Smooth muscle cell of the coronary artery (primary cell): ENCODE data around the gene MNS1. TPM values are rescaled to one million over a fixed set of nuclear protein-coding genes. Genes with fewer than 3 reads are reported as not detected.

Source experiments
- total RNA-seq: library from RNA; depleted of rRNA; stranded (reverse); fragments of >200 nt; gene quantifications from 2 replicates; pipeline ENCODE4 v1.2.3, GENCODE V29; 2014; ENCODE audit warnings: low replicate concordance

Gene MNS1, protein sequence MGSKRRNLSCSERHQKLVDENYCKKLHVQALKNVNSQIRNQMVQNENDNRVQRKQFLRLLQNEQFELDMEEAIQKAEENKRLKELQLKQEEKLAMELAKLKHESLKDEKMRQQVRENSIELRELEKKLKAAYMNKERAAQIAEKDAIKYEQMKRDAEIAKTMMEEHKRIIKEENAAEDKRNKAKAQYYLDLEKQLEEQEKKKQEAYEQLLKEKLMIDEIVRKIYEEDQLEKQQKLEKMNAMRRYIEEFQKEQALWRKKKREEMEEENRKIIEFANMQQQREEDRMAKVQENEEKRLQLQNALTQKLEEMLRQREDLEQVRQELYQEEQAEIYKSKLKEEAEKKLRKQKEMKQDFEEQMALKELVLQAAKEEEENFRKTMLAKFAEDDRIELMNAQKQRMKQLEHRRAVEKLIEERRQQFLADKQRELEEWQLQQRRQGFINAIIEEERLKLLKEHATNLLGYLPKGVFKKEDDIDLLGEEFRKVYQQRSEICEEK
- 0.47 and 0.98 TPM in 2 replicates for total RNA-seq

DNA sequence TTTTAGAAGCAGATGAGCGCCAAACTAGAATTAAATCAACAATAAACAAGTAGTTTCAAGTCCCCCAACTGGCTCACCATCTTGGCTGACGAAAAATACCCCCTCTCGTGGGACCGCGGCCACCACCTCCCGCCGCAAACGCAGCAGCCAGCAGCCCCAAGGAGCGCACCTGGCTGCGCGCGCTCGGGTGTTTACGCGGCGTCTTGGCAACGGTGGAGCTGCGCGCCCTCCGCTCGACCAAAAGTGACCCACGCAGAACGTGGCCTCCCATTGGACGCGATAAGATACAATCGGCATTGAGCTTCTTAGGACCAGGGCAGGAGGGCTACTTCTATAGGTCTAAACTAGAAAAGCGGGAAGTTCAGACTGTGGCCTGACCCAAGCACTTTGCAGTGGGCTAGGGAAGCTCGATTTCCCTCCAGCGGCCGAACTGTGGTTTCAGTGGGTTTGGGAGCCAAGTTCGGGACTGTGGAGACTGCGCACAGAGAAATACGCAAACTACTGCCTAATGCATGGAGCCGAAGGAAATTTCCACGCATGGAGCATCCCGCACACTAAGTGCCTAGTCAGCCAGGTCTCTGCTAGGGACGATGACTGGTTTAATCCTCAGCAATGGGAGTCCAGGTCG lies at the start of gene MNS1:
TSS of gene MNS1 (minus strand) at position 245 of the 628 bp plus-strand sequence. CDS start at position 80, 165 bp downstream.

Other genes with a start within 250 kb of the MNS1 start
- gene RFX7, start 221.3 kb downstream of the MNS1 start, total RNA-seq, result 1.2 and 3.0 TPM in 2 replicates
- gene TEX9, start 99.7 kb downstream of the MNS1 start, total RNA-seq, result 2.0 and 4.1 TPM in 2 replicates